A549 (cell line): ENCODE results near the gene HEPHL1.

Experiments
- POLR2A ChIP-seq: IDR thresholded peaks from 2 replicates; pipeline ENCODE4 v1.6.1; 2012; ENCODE audit warnings: mild to moderate bottlenecking, low read length
- POLR2AphosphoS2 ChIP-seq: conservative IDR thresholded peaks from 2 replicates; pipeline ENCODE4 v1.6.1; 2012; ENCODE audit warnings: low read length, improper control_type of control experiment, inconsistent platforms
- TF ChIP-seq, protein P1 (sequence below): fragments of >200 bp; sonication (Bioruptor Twin); formaldehyde crosslinking; IDR thresholded peaks from 3 replicates; pipeline ENCODE4 v1.5.1; 2016

DNA sequence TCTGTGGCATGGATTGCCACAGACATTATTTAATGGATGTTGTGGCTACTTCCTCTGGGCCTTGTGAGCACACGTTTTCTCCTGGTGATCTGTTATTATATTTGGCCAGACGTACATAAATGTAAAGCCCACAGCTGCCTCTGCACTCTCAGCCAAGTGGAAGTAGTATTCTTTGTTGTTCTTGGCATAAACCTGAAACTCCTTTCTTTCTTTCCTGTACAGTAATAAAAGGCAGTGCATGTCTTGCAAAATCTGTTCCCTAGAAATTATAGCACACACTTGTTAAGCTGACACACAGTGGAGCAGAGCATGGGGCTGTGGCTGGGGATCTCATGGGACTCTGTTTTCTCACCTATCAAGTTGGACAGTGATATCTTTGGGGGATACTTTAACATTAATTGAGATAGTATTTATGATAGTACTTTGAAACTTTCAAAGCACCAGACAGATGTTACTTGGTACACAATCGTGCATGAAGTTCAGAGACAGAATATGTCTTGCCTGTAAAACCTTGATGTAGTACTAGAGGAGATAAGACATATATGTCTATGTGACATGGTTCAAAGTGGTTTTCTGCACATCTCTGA is 128.4 kb downstream of the HEPHL1 start:
- TF ChIP-seq POLR2A, result no peak
- TF ChIP-seq, protein P1, sequence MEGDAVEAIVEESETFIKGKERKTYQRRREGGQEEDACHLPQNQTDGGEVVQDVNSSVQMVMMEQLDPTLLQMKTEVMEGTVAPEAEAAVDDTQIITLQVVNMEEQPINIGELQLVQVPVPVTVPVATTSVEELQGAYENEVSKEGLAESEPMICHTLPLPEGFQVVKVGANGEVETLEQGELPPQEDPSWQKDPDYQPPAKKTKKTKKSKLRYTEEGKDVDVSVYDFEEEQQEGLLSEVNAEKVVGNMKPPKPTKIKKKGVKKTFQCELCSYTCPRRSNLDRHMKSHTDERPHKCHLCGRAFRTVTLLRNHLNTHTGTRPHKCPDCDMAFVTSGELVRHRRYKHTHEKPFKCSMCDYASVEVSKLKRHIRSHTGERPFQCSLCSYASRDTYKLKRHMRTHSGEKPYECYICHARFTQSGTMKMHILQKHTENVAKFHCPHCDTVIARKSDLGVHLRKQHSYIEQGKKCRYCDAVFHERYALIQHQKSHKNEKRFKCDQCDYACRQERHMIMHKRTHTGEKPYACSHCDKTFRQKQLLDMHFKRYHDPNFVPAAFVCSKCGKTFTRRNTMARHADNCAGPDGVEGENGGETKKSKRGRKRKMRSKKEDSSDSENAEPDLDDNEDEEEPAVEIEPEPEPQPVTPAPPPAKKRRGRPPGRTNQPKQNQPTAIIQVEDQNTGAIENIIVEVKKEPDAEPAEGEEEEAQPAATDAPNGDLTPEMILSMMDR, result no peak
- no peak for TF ChIP-seq POLR2AphosphoS2
